HepG2 (cell line): ENCODE data around the gene MPO. TPM values are rescaled to one million over a fixed set of nuclear protein-coding genes. Genes with fewer than 3 reads are reported as not detected.

Source experiments
- ATAC-seq: fragments of 200-7000 bp; cut with Tn5 transposase; 3 replicates; pipeline ENCODE4 v1.9.1; 2020; ENCODE audit warnings: mild to moderate bottlenecking, moderate library complexity
- BruUV-seq: library from RNA; stranded (reverse); fragments of 400-500 nt; replicated peaks from 2 replicates; lab custom pipeline; 2021; lab: Mats Ljungman, UMichigan
- CTCF ChIA-PET: fragments of 300-600 bp; formaldehyde crosslinking; extraction: SDS; loops from one replicate; lab custom pipeline; 2021; ENCODE audit warnings: low total read pairs, inconsistent platforms, low intra/inter-chr PET ratio; lab: Yijun Ruan, JAX
- POLR2A ChIA-PET: fragments of 350-600 bp; sonication (Branson Sonifier 250); formaldehyde crosslinking; loops from one replicate; lab custom pipeline; 2020; ENCODE audit warnings: antibody characterized with exemption, inconsistent platforms; lab: Yijun Ruan, JAX
- DNase-seq: peaks from one replicate; pipeline ENCODE4 v3.0.0-alpha.2; 2015; ENCODE audit warnings: low spot score
- FAIRE-seq: peaks from 3 replicates; lab custom pipeline; 2011; peaks lifted over from hg19 to GRCh38; lab: Jason Lieb, UNC
- H2AFZ ChIP-seq: one replicate; pipeline ENCODE4 v1.6.1; 2011; ENCODE audit warnings: low read length, inconsistent platforms
- H3K27ac ChIP-seq: fragments of 300-600 bp; 3 replicates; pipeline ENCODE4 v1.8.0; 2011; ENCODE audit warnings: mixed run types, mild to moderate bottlenecking, mixed read lengths, low read length, inconsistent platforms; ENCODE audit not compliant: insufficient read depth; ENCODE audit errors: extremely low read length
- H3K27me3 ChIP-seq, 2 experiments: fragments of 200-600 bp in 1 of 2; 2 replicates in 1 of 2; 3 replicates in 1 of 2; pipeline versions ENCODE4 v1.6.0 to v1.8.0; 2011; ENCODE audit warnings: low read length in 2 of 2, mild to moderate bottlenecking in 2 of 2, moderate library complexity in 2 of 2, inconsistent platforms in 1 of 2; ENCODE audit not compliant: insufficient read depth in 2 of 2, control insufficient read depth in 1 of 2
- H3K36me3 ChIP-seq, 2 experiments: fragments of 200-600 bp in 1 of 2; replicated peaks in 1 of 2; 2 replicates in 1 of 2; 3 replicates in 1 of 2; pipeline versions ENCODE4 v1.5.1 to v1.8.0; 2011; ENCODE audit warnings: low read length in 2 of 2, inconsistent platforms in 1 of 2; ENCODE audit not compliant: insufficient read depth in 2 of 2, control insufficient read depth in 1 of 2
- H3K4me1 ChIP-seq: 2 replicates; pipeline ENCODE4 v1.5.1; 2012; ENCODE audit warnings: low read length, inconsistent platforms; ENCODE audit not compliant: insufficient read depth
- H3K4me2 ChIP-seq: 2 replicates; pipeline ENCODE4 v1.6.0; 2011; ENCODE audit warnings: low read depth, low read length, inconsistent platforms
- H3K4me3 ChIP-seq, 3 experiments: fragments of 200-600 bp in 1 of 3; sonication (generic), shearing (Covaris generic) in 1 of 3; replicated peaks in 1 of 3; 2 replicates each; pipeline ENCODE4 v1.5.1; 2011 to 2016; ENCODE audit warnings: low read length in 3 of 3, inconsistent platforms in 2 of 3, low read depth in 2 of 3, mild to moderate bottlenecking in 2 of 3, control low read depth in 1 of 3, mixed read lengths in 1 of 3; ENCODE audit not compliant: insufficient read depth in 1 of 3
- H3K79me2 ChIP-seq: one replicate; pipeline ENCODE4 v1.6.1; 2011; ENCODE audit warnings: low read length, inconsistent platforms; ENCODE audit not compliant: insufficient read depth
- H3K9ac ChIP-seq: 2 replicates; pipeline ENCODE4 v1.6.0; 2011; ENCODE audit warnings: mild to moderate bottlenecking, low read depth, low read length, inconsistent platforms; ENCODE audit not compliant: insufficient read depth
- H3K9me3 ChIP-seq: 2 replicates; pipeline ENCODE4 v1.5.1; 2012; ENCODE audit warnings: mild to moderate bottlenecking, low read length
- H4K20me1 ChIP-seq: 2 replicates; pipeline ENCODE4 v1.6.0; 2011; ENCODE audit warnings: inconsistent platforms, mild to moderate bottlenecking, low read length, moderate library complexity; ENCODE audit not compliant: insufficient read depth
- ARID2 ChIP-seq: sonication (generic); formaldehyde crosslinking; IDR thresholded peaks from 2 replicates; pipeline ENCODE4 v1.8.1; 2022; ENCODE audit warnings: mild to moderate bottlenecking, missing genetic modification reagents, borderline replicate concordance
- GMEB2 ChIP-seq: IDR thresholded peaks from 2 replicates; pipeline ENCODE4 v1.6.1; 2016; ENCODE audit warnings: missing biosample characterization, missing genetic modification reagents, low read depth
- KLF6 ChIP-seq: IDR thresholded peaks from 2 replicates; pipeline ENCODE4 v1.8.0; 2016; ENCODE audit warnings: missing biosample characterization, missing genetic modification reagents
- NPAS2 ChIP-seq: sonication (generic); formaldehyde crosslinking; IDR thresholded peaks from 2 replicates; pipeline ENCODE4 v1.8.0; 2022; ENCODE audit warnings: mild to moderate bottlenecking, missing genetic modification reagents, borderline replicate concordance
- PRDM15 ChIP-seq: sonication (generic); formaldehyde crosslinking; IDR thresholded peaks from 2 replicates; pipeline ENCODE4 v1.4.0; 2020; ENCODE audit warnings: missing genetic modification reagents
- ZNF512 ChIP-seq: sonication (generic); formaldehyde crosslinking; IDR thresholded peaks from 2 replicates; pipeline ENCODE4 v1.4.0; 2020; ENCODE audit warnings: mild to moderate bottlenecking, missing genetic modification reagents
- ZNF549 ChIP-seq: sonication (generic); formaldehyde crosslinking; IDR thresholded peaks from 2 replicates; pipeline ENCODE4 v1.5.0; 2020; ENCODE audit warnings: missing genetic modification reagents
- WGBS: methylation state at CpG from one replicate; pipeline ENCODE4 v1.1.6; 2017; ENCODE audit warnings: low lambda C conversion rate; 5-methylcytosine and 5-hydroxymethylcytosine counted together
- in situ Hi-C: cut with HindIII; loops from 2 replicates; pipeline ENCODE4 v1.10.0; 2017; ENCODE audit warnings: low pct_unique_long_range_greater_than_20kb; ENCODE audit not compliant: extremely low pct_ligation_motif_present
- intact Hi-C: fragments of 100-400 bp; cut with micrococcal nuclease; formaldehyde crosslinking; loops from one replicate; pipeline ENCODE4 v1.10.0; 2022; ENCODE audit not compliant: unreplicated experiment
- polyA plus RNA-seq, 8 experiments: library from polyadenylated mRNA; depleted of rRNA in 3 of 8; stranded (reverse) in 7 of 8; unstranded in 1 of 8; fragments of >200 nt; fragmentation: Illumina TruSeq in 4 of 8; extraction: Trizol in 4 of 8; gene quantifications; 2 replicates each; pipeline versions ENCODE4 v1.2.1 to v1.2.3, GENCODE V29; 2011 to 2016; ENCODE audit warnings: low read depth in 4 of 8, missing spikeins in 1 of 8, mixed read lengths in 1 of 8; ENCODE audit not compliant: insufficient read depth in 1 of 8
- total RNA-seq, 5 experiments: library from RNA; depleted of rRNA; stranded (reverse); fragments of >200 nt; fragmentation: Illumina TruSeq; extraction: Trizol; gene quantifications; 2 replicates each; pipeline ENCODE4 v1.2.3, GENCODE V29; 2016; ENCODE audit warnings: low read depth in 1 of 5
- TF ChIP-seq, protein P1 (sequence below): sonication (generic); formaldehyde crosslinking; IDR thresholded peaks from 2 replicates; pipeline ENCODE4 v1.4.0; 2020; ENCODE audit warnings: mild to moderate bottlenecking, missing genetic modification reagents

The MPO gene
- total and polyA plus RNA-seq, 2 of the 13 experiments (the other 11 are each of a cell fraction or from before 2014, with no cell fraction given), result not detected

- H3K9ac ChIP-seq, result no peak overlapping the region
These were observed 48.0 kb downstream of the MPO start for GRCh38 chr17:58232707-58233156.

More at GRCh38 chr17:58232707-58233156, 48.0 kb downstream of the MPO start:
- Histone ChIP-seq H3K4me3 (no peak overlapping the region), H3K4me1 (no peaks in the 10 kb centered on the region), H3K9me3 (no peaks in the 10 kb centered on the region)
- TF ChIP-seq KLF6, result no peak
- no peak for TF ChIP-seq GMEB2 (CRISPR knock-in tag)
- no peak for TF ChIP-seq ARID2 (CRISPR knock-in tag)
- TF ChIP-seq, protein P1, sequence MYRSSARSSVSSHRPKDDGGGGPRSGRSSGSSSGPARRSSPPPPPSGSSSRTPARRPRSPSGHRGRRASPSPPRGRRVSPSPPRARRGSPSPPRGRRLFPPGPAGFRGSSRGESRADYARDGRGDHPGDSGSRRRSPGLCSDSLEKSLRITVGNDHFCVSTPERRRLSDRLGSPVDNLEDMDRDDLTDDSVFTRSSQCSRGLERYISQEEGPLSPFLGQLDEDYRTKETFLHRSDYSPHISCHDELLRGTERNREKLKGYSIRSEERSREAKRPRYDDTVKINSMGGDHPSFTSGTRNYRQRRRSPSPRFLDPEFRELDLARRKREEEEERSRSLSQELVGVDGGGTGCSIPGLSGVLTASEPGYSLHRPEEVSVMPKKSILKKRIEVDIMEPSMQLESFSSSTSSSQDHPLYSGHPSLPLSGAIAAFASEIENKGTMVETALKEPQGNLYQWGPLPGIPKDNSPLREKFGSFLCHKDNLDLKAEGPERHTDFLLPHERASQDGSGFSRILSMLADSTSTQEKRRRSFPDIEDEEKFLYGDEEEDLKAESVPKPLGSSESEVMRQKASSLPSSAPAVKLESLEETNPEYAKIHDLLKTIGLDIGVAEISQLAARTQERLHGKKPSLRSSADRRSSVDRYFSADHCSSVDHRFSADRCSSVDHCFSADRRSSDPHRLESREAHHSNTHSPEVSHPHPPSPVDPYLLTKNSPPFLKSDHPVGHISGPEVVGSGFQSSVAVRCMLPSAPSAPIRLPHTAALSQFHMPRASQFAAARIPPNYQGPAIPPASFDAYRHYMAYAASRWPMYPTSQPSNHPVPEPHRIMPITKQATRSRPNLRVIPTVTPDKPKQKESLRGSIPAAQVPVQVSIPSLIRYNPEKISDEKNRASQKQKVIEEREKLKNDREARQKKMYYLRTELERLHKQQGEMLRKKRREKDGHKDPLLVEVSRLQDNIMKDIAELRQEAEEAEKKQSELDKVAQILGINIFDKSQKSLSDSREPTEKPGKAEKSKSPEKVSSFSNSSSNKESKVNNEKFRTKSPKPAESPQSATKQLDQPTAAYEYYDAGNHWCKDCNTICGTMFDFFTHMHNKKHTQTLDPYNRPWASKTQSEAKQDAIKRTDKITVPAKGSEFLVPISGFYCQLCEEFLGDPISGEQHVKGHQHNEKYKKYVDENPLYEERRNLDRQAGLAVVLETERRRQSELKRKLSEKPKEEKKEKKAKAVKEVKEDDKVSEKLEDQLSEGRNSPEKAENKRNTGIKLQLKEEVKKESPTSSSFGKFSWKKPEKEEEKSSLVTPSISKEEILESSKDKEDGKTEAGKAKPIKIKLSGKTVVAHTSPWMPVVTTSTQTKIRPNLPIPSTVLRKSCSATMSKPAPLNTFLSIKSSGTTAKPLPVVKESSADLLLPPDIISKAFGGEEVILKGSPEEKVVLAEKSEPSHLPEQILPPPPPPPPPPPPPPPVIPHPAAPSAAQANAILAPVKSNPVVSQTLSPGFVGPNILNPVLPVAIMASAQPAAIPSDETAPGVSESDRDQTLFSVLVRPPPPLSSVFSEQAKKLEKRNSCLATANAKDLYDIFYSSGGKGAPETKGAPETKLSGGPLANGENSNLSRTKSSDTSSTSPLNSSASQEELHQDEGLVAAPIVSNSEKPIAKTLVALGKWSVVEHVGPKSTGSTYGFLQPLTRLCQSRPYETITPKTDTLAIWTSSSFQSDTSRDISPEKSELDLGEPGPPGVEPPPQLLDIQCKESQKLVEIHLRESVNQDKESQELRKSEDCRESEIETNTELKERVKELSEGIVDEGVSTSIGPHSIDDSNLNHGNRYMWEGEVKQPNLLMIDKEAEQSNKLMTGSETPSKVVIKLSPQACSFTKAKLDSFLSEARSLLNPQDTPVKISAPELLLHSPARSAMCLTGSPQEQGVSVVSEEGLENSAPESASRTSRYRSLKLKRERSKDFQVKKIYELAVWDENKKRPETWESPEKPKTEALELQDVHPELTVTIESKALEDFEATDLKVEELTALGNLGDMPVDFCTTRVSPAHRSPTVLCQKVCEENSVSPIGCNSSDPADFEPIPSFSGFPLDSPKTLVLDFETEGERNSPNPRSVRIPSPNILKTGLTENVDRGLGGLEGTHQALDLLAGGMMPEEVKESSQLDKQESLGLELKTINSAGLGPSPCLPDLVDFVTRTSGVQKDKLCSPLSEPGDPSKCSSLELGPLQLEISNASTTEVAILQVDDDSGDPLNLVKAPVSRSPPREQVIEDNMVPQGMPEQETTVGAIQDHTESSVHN (CRISPR knock-in tag), result no peak
- TF ChIP-seq PRDM15 (CRISPR knock-in tag), result no peak
- TF ChIP-seq NPAS2, result no peak
- TF ChIP-seq ZNF549 (CRISPR knock-in tag), result no peak
- no peak for TF ChIP-seq ZNF512 (CRISPR knock-in tag)
- TF ChIP-seq, all 625 proteins: peak for 0
- Histone ChIP-seq H3K27ac (no peak overlapping the region), H2AFZ (no peak overlapping the region), H3K79me2 (no peaks in the 10 kb centered on the region), H3K27me3 (peaks cover 1 to 43% of the 10 kb centered on the region in 2 experiments; a peak in 4 of 5 replicates), H4K20me1 (no peaks in the 10 kb centered on the region), H3K4me2 (no peak overlapping the region), H3K36me3 (no peaks in the 10 kb centered on the region)
- ChIA-PET POLR2A (no interaction called here), CTCF (no interaction called here)
- intact Hi-C loops (no loop called here), in situ Hi-C loops (no loop called here)
- no TSS peak for BruUV-seq
- ATAC-seq, result no peak; the same call in 2 of the 3 replicates
- WGBS, result 36% methylated on average over 12 of the region's 12 CpGs
- FAIRE-seq, result no peak
- DNase-seq, result no peak
